Measurements from ENCODE around the gene NFIA. TPM values are rescaled to one million over a fixed set of nuclear protein-coding genes. Genes with fewer than 3 reads are reported as not detected.

The NFIA gene
- total RNA-seq, 4 donors from 2014 or later, result 68.2 to 172 (median 101) TPM

DNA sequence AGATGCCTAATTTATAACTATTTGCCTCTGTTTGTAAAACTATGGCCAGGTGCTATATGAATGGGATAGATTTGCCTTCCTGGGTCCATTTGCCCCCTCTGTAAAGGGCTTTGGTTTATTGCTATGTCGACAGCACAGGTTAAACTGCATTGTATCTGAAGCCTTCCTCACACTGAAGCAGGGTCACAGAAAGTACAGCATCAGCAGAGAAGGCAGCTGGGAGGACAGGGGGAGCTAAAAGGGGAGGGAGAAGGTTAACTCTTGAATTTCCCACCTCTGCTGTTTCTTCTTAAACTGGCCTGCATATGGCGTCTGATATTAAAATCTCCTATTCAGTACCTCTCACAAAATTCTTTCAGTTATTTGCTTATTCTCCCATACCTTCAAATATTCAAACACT lies 345.1 kb downstream of the NFIA start:
- no peak for TF ChIP-seq CTCF (IDR thresholded peaks at IDR 0.05; ENCODE audit: low read depth)

- no peak for TF ChIP-seq CTCF (IDR thresholded peaks at IDR 0.05; ENCODE audit: low read depth)
Measured at GRCh38 chr1:61428146-61428545, 345.8 kb downstream of the NFIA start.

DNA sequence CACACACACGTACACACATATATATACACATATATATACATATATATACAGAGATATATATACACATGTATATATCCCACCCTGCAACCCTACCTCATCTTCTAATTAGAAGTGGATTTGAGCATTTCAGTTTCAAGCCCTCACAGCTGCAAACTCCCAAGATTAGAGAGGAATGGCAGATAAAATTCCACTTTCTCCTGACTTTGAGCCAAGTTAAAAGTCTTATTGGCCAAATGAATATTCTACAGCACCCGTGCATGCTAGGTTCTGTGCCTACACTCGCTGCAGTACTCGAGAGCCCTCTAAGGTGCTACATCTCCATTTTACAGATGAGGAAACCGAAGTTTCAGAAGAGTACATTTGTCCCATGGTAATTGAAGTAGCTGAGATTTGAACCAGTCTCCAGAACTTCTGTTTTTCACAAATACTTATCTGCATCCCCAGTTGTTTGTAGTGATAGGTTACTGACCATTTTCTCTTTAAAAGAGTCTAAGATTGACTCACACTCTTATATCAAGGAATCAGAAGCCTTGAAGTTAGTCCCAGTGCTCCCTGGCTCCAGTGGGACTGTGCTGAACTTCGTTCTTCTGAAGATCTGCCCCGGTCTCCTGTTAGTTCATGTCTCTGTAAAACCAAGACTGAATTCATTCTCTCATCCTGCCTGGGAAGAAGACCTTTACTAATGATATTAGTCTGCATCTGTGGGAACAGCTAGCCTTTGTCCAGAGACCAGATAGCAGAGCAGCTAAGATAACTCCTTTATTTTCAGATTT lies 350.4 kb downstream of the NFIA start:
- no peak for TF ChIP-seq CTCF (IDR thresholded peaks at IDR 0.05; ENCODE audit: low read depth)

- TF ChIP-seq CTCF (IDR thresholded peaks at IDR 0.05; ENCODE audit: low read depth), result no peak
Measured at GRCh38 chr1:61433646-61434045, 351.3 kb downstream of the NFIA start.

- no peak for TF ChIP-seq CTCF (IDR thresholded peaks at IDR 0.05; ENCODE audit: low read depth)
Measured at GRCh38 chr1:61434276-61434675, 351.9 kb downstream of the NFIA start.

- no peak for TF ChIP-seq CTCF (IDR thresholded peaks at IDR 0.05; ENCODE audit: low read depth)
Measured at GRCh38 chr1:61435226-61435625, 352.9 kb downstream of the NFIA start.

DNA sequence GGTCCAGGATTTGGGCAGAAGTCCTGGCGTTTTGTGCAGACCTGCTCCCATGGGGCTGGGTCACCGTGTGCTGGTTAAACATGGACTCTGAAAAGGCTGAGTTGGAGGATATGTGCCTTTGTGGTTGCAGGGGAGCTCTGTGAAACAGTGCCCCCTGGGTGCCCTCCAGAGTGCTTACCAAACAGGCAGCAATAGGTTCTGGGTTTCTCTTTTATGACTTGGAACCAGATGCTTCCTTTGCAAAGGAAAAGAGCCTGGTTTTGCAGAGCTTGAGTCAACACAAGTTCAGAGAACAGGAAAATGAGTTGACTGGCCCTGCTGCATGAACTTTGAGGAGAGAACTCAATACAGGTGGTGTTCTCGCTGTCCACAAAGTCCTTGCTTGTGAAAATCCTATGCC lies 353.7 kb downstream of the NFIA start:
- TF ChIP-seq CTCF (IDR thresholded peaks at IDR 0.05; ENCODE audit: low read depth), result no peak

All from subcutaneous adipose tissue (tissue), 4 donors.